SKM-1 treated with dmso at 0.1 percent for 144 hours (cell line): ENCODE data around the gene KCNJ16.

Experiments
- DNase-seq: peaks from one replicate; lab custom pipeline; 2025; ENCODE audit not compliant: unreplicated experiment; lab: John Stamatoyannopoulos, UW

The KCNJ16 gene

GRCh38 chr17:70168977-70169708 lies 94.1 kb downstream of the KCNJ16 start, which contains the start of gene KCNJ2:
KCNJ2 (plus strand) TSS chr17:70169532; CDS start chr17:70175040, 5,508 bp downstream.
- peak; percentile 92 for DNase-seq

DNA sequence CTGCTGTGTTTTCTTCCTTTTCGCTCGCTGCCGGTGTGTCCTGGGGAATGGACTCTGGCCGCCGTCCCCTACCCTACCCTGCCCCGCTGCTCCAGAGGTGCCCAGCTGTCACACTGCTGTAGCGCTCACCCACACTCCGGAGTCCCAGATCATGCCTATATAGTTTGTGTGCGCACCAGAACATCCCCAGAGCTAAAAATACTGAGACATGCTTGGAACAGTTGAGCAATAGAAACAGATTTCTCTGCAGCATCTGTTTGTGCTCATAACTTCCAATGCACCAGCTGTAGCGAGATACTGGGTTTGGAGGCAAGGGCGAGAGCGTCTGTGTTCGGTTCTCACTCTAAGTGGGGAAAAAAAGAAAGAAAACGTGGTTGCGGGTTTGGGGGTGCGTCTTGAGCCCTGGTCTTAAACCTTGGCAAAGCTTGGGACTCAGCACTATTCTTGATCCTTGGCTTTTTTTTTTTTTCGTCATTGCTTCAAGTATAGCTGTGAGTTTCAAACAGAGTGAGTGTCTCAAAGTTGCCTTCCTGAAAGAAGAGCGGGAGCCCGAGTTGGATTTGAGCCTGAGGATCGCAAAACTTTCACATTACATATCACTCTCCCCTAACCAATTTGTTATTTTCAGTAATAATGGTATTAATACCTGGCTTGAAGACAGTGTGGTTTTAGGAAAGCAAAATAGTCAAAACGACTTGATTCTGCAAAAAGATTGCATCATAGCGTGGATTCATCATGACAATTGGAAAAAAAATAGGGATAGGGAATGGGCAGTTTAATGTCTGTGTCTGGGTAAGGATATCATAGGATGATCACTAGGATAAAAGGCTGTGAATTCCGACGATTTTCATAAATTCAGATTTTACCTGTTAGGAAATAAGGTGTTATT lies 94.9 kb downstream of the KCNJ16 start:
- peak; percentile 6 for DNase-seq

- no peak for DNase-seq
These were observed 96.1 kb downstream of the KCNJ16 start for GRCh38 chr17:70171159-70171558.

DNA sequence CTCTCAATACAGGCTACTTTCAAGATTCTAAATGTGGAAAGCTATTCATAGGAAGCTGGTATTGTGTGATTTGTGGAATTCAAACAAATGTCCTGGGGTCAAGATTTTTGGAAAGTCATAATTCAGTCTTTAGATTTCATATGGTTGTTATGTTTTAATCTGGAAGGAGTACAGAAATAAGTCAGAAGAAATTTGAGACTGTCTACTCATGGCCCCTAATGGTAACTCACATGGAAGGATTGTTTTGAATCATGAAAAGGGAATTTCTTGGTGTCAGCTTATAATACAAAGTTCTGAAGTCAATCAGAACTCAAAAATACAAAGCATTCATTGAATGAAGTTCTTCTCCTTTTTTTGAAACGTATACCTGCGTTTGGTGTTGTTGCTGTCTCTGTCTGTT lies 97.4 kb downstream of the KCNJ16 start:
- DNase-seq = no peak

DNA sequence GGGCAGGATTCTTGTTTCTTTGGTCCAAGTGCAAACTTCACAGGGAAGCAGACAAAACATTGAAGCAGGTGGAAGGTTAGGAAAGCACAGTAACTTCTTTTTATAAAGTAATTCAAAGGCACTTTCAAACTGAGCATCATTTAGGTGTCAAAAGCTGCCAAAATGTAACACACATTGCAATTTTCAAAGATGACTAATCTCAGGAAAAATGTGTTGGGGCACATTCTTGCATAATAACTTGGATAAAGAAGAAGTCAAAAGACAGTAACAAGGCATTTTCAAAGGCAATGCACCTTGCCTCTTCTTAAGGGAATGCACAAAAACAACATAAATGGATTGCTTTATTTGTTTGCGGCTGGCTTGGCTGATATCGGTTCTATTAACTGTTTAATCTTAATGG lies 97.9 kb downstream of the KCNJ16 start:
- DNase-seq = peak; percentile 46

- DNase-seq = no peak
These were observed 98.7 kb downstream of the KCNJ16 start for GRCh38 chr17:70173681-70174080.

GRCh38 chr17:70181376-70181775 lies 106.4 kb downstream of the KCNJ16 start:
- DNase-seq = no peak

DNA sequence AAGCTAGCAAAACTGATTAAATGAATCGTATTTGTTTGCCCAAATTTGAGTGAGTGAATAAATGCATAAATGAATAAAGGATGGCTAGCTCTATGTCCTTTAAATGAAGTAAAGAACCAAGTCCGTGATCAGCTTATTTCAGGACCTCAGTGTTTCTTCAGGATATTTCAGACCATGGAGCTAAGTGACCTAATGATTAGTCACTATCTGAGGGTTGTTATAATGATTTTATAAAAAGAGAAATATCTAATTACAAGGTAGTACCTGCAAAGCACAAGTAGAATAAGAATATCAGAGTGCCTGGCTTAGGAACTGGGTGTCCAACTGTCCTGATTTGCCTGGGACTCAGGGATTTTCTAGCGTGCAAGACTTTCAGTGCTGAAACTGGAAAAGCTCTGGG lies 106.8 kb downstream of the KCNJ16 start:
- DNase-seq = no peak

DNA sequence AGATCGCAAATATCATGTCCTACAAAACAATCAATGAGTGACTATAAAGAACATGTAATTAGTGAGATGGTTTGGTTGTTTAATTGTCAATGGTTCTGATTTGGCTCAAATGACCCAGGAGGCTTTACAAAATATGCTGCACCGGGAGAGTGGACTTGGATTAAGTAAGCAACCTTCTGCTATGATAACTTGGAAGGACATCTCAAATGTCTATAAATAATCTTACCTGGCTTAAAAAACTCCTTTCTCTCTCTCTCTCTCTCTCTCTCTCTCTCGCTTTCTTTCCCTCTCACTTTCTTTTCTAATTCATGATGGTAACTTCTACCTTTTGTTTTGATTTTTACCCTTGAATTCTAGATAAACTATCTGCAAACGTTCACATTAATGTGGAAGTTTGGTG lies 108.5 kb downstream of the KCNJ16 start:
- DNase-seq = no peak

- DNase-seq = no peak
These were observed 109.2 kb downstream of the KCNJ16 start for GRCh38 chr17:70184207-70184606.

GRCh38 chr17:70184770-70185169 lies 109.7 kb downstream of the KCNJ16 start:
- no peak for DNase-seq
